ENCODE data around the gene MMP11.

The MMP11 gene

GRCh38 chr22:23833017-23833751 is 60.5 kb downstream of the MMP11 start:
- Mint-ChIP-seq H3K9me3 (no peaks in the 10 kb centered on the region), H3K27ac (no peak overlapping the region), H3K4me1 (ENCODE audit: low read depth) (peaks cover 6% of the 10 kb centered on the region), H3K36me3 (ENCODE audit: low read depth) (peaks cover 12% of the 10 kb centered on the region), H3K4me3 (no peak overlapping the region), H3K27me3 (ENCODE audit: low read depth) (no peaks in the 10 kb centered on the region)

Measured in T-helper 1 cell treated with Interleukin-12 subunit alpha and Interleukin-12 subunit beta and Interleukin-4 antibody, amounts not matched to agents 30 μg/mL and 1 μg/mL, for 36 hours (primary cell).